ENCODE measurements around the gene UPF2.

DNA sequence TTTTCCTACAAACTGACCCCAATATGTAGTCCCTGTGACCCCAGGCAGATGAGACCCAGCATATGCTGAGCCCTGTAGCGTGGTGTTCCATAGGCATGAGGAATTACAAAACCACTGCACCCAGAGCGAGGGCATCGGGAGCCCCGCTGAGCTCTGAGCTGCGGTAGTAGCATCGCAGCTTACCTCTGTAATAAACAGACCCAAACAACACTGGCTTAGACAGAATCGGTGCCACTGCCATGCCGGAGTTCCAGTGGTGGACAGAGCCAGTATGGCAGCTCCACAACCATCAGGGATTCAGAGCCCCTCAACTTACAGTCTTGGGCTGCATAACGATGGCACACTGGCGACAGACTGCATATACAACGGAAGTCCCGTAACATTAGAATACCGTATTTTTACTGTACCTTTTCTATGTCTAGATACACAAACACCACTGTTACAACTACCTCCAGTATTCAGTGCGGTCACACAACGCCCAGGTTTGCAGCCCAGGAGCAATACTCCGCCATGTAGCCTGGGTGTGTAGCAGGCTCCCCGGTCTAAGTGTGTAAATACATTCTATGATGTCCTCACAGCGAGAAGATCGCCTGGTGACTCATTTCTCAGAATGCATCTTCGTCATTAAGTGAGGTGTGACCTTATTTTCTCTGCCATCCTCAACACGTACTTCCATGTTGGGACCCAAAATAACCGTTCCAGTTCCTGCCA, 150.7 kb downstream of the UPF2 start:
- TF ChIP-seq, protein P1, sequence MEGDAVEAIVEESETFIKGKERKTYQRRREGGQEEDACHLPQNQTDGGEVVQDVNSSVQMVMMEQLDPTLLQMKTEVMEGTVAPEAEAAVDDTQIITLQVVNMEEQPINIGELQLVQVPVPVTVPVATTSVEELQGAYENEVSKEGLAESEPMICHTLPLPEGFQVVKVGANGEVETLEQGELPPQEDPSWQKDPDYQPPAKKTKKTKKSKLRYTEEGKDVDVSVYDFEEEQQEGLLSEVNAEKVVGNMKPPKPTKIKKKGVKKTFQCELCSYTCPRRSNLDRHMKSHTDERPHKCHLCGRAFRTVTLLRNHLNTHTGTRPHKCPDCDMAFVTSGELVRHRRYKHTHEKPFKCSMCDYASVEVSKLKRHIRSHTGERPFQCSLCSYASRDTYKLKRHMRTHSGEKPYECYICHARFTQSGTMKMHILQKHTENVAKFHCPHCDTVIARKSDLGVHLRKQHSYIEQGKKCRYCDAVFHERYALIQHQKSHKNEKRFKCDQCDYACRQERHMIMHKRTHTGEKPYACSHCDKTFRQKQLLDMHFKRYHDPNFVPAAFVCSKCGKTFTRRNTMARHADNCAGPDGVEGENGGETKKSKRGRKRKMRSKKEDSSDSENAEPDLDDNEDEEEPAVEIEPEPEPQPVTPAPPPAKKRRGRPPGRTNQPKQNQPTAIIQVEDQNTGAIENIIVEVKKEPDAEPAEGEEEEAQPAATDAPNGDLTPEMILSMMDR (IDR thresholded peaks at IDR 0.05): no peak
- no peak for TF ChIP-seq POLR2A (IDR thresholded peaks at IDR 0.05)

Measured in thyroid gland (tissue), 4 donors.